PC-3 (cell line): ENCODE data around the gene SLC35F5. TPM values are rescaled to one million over a fixed set of nuclear protein-coding genes. Genes with fewer than 3 reads are reported as not detected.

Experiments
- ATAC-seq: fragments of 200-7000 bp; cut with Tn5 transposase; 2 replicates; pipeline ENCODE4 v1.9.1; 2020; ENCODE audit warnings: mild to moderate bottlenecking, moderate library complexity
- BruUV-seq: library from RNA; stranded (reverse); fragments of 400-500 nt; replicated peaks from 2 replicates; lab custom pipeline; 2021; lab: Mats Ljungman, UMichigan
- CTCF ChIA-PET: fragments of 300-600 bp; sonication (Branson Sonifier 250); formaldehyde crosslinking; loops from one replicate; lab custom pipeline; 2022; ENCODE audit warnings: antibody characterized with exemption; lab: Charles Lee
- POLR2A ChIA-PET: fragments of 300-600 bp; sonication (Branson Sonifier 250); formaldehyde crosslinking; loops from one replicate; lab custom pipeline; 2022; ENCODE audit warnings: antibody characterized with exemption; ENCODE audit not compliant: unreplicated experiment; lab: Charles Lee
- DNase-seq: peaks from one replicate; pipeline ENCODE4 v3.0.0-alpha.2; 2015
- H2AFZ ChIP-seq: fragments of 300-600 bp; sonication (generic); 2 replicates; pipeline ENCODE4 v1.6.0; 2016; ENCODE audit warnings: antibody characterized with exemption, low read length
- H3F3A ChIP-seq: fragments of 300-600 bp; sonication (generic); one replicate; pipeline ENCODE4 v1.6.0; 2017; ENCODE audit warnings: antibody characterized with exemption, low read length, control low read depth, mild to moderate bottlenecking; ENCODE audit not compliant: unreplicated experiment
- H3K27ac ChIP-seq: fragments of 300-600 bp; sonication (generic); 2 replicates; pipeline ENCODE4 v1.5.1; 2016; ENCODE audit warnings: mild to moderate bottlenecking, low read length
- H3K27me3 ChIP-seq: fragments of 300-600 bp; sonication (generic); 2 replicates; pipeline ENCODE4 v1.6.1; 2016; ENCODE audit warnings: low read length, mixed read lengths
- H3K36me3 ChIP-seq: fragments of 300-600 bp; sonication (generic); 2 replicates; pipeline ENCODE4 v1.6.1; 2016; ENCODE audit warnings: low read depth, mixed run types, low read length, mixed read lengths
- H3K4me1 ChIP-seq: fragments of 300-600 bp; sonication (generic); 2 replicates; pipeline ENCODE4 v1.5.1; 2016; ENCODE audit warnings: low read length; ENCODE audit not compliant: insufficient read depth
- H3K4me2 ChIP-seq: fragments of 300-600 bp; sonication (generic); 2 replicates; pipeline ENCODE4 v1.6.0; 2016; ENCODE audit warnings: low read length
- H3K4me3 ChIP-seq: fragments of 300-600 bp; sonication (generic); 2 replicates; pipeline ENCODE4 v1.5.1; 2016; ENCODE audit warnings: mild to moderate bottlenecking, low read length, mixed read lengths
- H3K79me2 ChIP-seq: fragments of 300-600 bp; sonication (generic); 2 replicates; pipeline ENCODE4 v1.6.1; 2017; ENCODE audit warnings: low read length, mixed read lengths
- H3K9ac ChIP-seq: fragments of 300-600 bp; sonication (generic); 2 replicates; pipeline ENCODE4 v1.6.0; 2016; ENCODE audit warnings: mild to moderate bottlenecking, low read length
- H3K9me2 ChIP-seq: fragments of 300-600 bp; sonication (generic); replicated peaks from 2 replicates; pipeline ENCODE4 v1.6.1; 2016; ENCODE audit warnings: mixed run types, low read length, mixed read lengths
- H3K9me3 ChIP-seq: fragments of 300-600 bp; sonication (generic); 2 replicates; pipeline ENCODE4 v1.6.1; 2016; ENCODE audit warnings: low read length, mixed read lengths
- H4K20me1 ChIP-seq: fragments of 300-600 bp; sonication (generic); 2 replicates; pipeline ENCODE4 v1.6.1; 2016; ENCODE audit warnings: low read length, mixed read lengths
- EZH2 ChIP-seq: fragments of 300-600 bp; sonication (generic); IDR thresholded peaks from one replicate; pipeline ENCODE4 v1.6.1; 2017; ENCODE audit warnings: antibody characterized with exemption, mild to moderate bottlenecking, low read length; ENCODE audit not compliant: unreplicated experiment
- EZH2phosphoT487 ChIP-seq: fragments of 300-600 bp; sonication (generic); IDR thresholded peaks from 2 replicates; pipeline ENCODE4 v1.6.1; 2018; ENCODE audit warnings: mild to moderate bottlenecking, antibody characterized with exemption, low read length, borderline replicate concordance
- intact Hi-C: fragments of 100-400 bp; cut with micrococcal nuclease; formaldehyde crosslinking; loops from 2 replicates; pipeline ENCODE4 v1.9.0; 2023
- total RNA-seq: library from RNA; depleted of rRNA; stranded (reverse); fragments of >200 nt; gene quantifications from 2 replicates; pipeline ENCODE4 v1.2.3, GENCODE V29; 2014
- TF ChIP-seq, protein P1 (sequence below): fragments of 300-600 bp; sonication (generic); conservative IDR thresholded peaks from 2 replicates; pipeline ENCODE4 v1.5.1; 2017; ENCODE audit warnings: antibody characterized with exemption, low read depth, mild to moderate bottlenecking, low read length

The SLC35F5 gene
- total RNA-seq, 1 experiment from 2014 or later: 55.3 TPM

DNA sequence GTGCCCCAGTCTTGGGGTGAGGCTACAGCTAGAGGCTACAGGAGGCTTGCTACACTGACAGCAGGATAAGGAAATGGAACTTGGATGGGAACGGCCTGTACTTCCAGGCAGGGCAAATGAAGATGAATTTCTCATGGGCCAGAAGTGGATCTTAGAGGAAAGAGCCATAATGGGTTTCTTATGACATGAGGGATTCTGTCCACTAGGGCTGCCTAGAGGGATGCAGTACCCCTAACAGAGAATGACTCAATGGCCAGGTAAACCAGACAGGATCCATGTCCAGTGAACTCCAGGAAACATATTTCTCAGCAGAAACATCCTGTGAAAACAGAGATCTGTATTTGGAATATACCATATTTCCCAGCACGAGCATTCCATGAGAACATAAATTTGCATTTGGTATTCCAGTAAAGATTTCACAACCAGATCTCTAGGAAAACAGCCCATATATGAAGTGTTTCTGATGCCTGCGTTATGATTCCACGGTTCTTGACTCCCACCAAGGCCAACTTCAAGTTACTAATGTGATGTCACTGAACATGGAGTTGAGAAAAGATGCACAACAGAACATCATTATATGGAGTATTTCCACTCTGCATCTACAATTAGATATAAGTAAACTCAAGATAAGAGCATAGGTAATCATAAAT, 11.5 kb upstream of the SLC35F5 start:
- no peak for DNase-seq
- Histone ChIP-seq H3K27ac (no peak overlapping the region), H3K4me3 (no peak overlapping the region), H3K4me1 (no peaks in the 10 kb centered on the region), H3K36me3 (no peaks in the 10 kb centered on the region), H3K4me2 (no peak overlapping the region), H3K9me3 (no peaks in the 10 kb centered on the region), H2AFZ (no peak overlapping the region), H3K79me2 (no peaks in the 10 kb centered on the region), H3K9me2 (no peaks in the 10 kb centered on the region), H3F3A (no peaks in the 10 kb centered on the region), H3K27me3 (no peaks in the 10 kb centered on the region), H3K9ac (no peak overlapping the region), H4K20me1 (no peaks in the 10 kb centered on the region)
- intact Hi-C loops: no loop called here
- ChIA-PET POLR2A (no interaction called here), CTCF (no interaction called here)
- no peak for TF ChIP-seq EZH2
- no peak for TF ChIP-seq EZH2phosphoT487
- TF ChIP-seq, protein P1, sequence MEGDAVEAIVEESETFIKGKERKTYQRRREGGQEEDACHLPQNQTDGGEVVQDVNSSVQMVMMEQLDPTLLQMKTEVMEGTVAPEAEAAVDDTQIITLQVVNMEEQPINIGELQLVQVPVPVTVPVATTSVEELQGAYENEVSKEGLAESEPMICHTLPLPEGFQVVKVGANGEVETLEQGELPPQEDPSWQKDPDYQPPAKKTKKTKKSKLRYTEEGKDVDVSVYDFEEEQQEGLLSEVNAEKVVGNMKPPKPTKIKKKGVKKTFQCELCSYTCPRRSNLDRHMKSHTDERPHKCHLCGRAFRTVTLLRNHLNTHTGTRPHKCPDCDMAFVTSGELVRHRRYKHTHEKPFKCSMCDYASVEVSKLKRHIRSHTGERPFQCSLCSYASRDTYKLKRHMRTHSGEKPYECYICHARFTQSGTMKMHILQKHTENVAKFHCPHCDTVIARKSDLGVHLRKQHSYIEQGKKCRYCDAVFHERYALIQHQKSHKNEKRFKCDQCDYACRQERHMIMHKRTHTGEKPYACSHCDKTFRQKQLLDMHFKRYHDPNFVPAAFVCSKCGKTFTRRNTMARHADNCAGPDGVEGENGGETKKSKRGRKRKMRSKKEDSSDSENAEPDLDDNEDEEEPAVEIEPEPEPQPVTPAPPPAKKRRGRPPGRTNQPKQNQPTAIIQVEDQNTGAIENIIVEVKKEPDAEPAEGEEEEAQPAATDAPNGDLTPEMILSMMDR: no peak
- no peak for ATAC-seq
- BruUV-seq: no TSS peak

DNA sequence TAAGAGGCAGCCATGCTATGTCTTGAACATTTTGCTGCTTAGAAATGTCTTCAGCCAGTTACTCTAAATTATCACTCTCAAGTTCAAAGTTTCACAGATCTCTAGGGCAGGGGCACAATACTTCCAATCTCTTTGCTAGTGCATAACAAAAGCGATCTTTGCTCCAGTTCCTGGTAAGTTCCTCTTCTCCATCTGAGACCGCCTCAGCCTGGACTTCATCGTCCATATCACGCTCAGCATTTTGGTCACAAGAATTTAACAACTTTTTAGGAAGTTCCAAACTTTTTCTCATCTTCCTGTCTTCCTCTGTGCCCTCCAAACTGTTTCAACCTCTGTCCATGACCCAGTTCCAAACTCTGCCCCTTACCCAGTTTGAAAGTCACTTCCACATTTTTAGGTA, 8.8 kb upstream of the SLC35F5 start:
- no peak for ATAC-seq

More for the DNA sequence above, 8.8 kb upstream of the SLC35F5 start:
- H3F3A ChIP-seq: no peaks in the 10 kb centered on the region
- intact Hi-C loops: no loop called here
- TF ChIP-seq, protein P1: no peak
- TF ChIP-seq EZH2phosphoT487: no peak
- no peak for TF ChIP-seq EZH2
- no peaks in the 10 kb centered on the region for H3K9me3 ChIP-seq
- no peak overlapping the region for H3K4me3 ChIP-seq
- no peak for DNase-seq
- H2AFZ ChIP-seq: no peak overlapping the region
- no peaks in the 10 kb centered on the region for H3K79me2 ChIP-seq
- H3K27me3 ChIP-seq: no peaks in the 10 kb centered on the region
- no peaks in the 10 kb centered on the region for H3K36me3 ChIP-seq
- no TSS peak for BruUV-seq
- H3K9ac ChIP-seq: no peak overlapping the region
- H3K4me1 ChIP-seq: peaks cover 4% of the 10 kb centered on the region; the same call in 1 of the 2 replicates
- CTCF ChIA-PET: no interaction called here
- POLR2A ChIA-PET: no interaction called here
- H3K9me2 ChIP-seq: no peaks in the 10 kb centered on the region
- no peak overlapping the region for H3K27ac ChIP-seq
- no peaks in the 10 kb centered on the region for H4K20me1 ChIP-seq
- H3K4me2 ChIP-seq: no peak overlapping the region
